Breast epithelium (tissue), 3 donors: ENCODE results near the gene FNDC3B.

ENCODE experiments used
- CTCF ChIP-seq, 3 donors: fragments of 450-650 bp; IDR thresholded peaks; one replicate each; pipeline ENCODE4 v1.5.1; 2016 to 2017; ENCODE audit warnings: antibody characterized with exemption in 3 of 3, mild to moderate bottlenecking in 3 of 3, moderate library complexity in 3 of 3
- POLR2A ChIP-seq: fragments of 450-650 bp; IDR thresholded peaks from one replicate; pipeline ENCODE4 v1.6.1; 2016; ENCODE audit warnings: antibody characterized with exemption, mild to moderate bottlenecking, moderate library complexity
- POLR2AphosphoS5 ChIP-seq, 3 donors: sonication (generic); formaldehyde crosslinking; IDR thresholded peaks; one replicate each; pipeline ENCODE4 v1.6.1; 2017; ENCODE audit warnings: antibody characterized with exemption in 3 of 3

GRCh38 chr3:172073262-172073915 is 34.0 kb downstream of the FNDC3B start:
- TF ChIP-seq POLR2A: no peak
- TF ChIP-seq CTCF (IDR thresholded peaks at IDR 0.05): no peak
- TF ChIP-seq POLR2AphosphoS5 (IDR thresholded peaks at IDR 0.05): no peak
